K562 (cell line): ENCODE results near the gene MAML1. TPM values are rescaled to one million over a fixed set of nuclear protein-coding genes. Genes with fewer than 3 reads are reported as not detected.

Experiments used
- GABPA ChIP-seq: fragments of 200-800 bp; sonication (Bioruptor generic); conservative IDR thresholded peaks from 2 replicates; pipeline ENCODE4 v1.6.1; 2016; ENCODE audit warnings: low read depth, missing genetic modification characterization, missing compliant biosample characterization
- MYBL2 ChIP-seq, 2 experiments: fragments of 450-650 bp in 1 of 2; sonication (generic) in 1 of 2; formaldehyde crosslinking in 1 of 2; IDR thresholded peaks; 2 replicates each; pipeline versions ENCODE4 v1.6.1 to v1.8.1; 2017 to 2022; ENCODE audit warnings: borderline replicate concordance in 1 of 2, inconsistent platforms in 1 of 2, low read depth in 1 of 2, mild to moderate bottlenecking in 1 of 2, missing genetic modification reagents in 1 of 2, moderate library complexity in 1 of 2
- POLR2H ChIP-seq: IDR thresholded peaks from 2 replicates; pipeline ENCODE4 v1.6.1; 2016; ENCODE audit warnings: missing genetic modification characterization, low read depth, mild to moderate bottlenecking, control low read depth, missing compliant biosample characterization, moderate library complexity
- POLR3G ChIP-seq: IDR thresholded peaks from 2 replicates; pipeline ENCODE4 v1.6.1; 2011; ENCODE audit not compliant: insufficient read length, insufficient replicate concordance; ENCODE audit errors: extremely low read depth
- RHOXF2B ChIP-seq: fragments of 250-450 bp; sonication (Bioruptor Pico); conservative IDR thresholded peaks from 2 replicates; pipeline ENCODE4 v1.5.1; 2021
- SNRNP70 ChIP-seq: fragments of 200-400 bp; formaldehyde crosslinking; optimal IDR thresholded peaks from 2 replicates; pipeline ENCODE3; 2017; ENCODE audit warnings: low read depth, low read length
- SRF ChIP-seq, 2 experiments: fragments of 250-450, 450-650 bp in 1 of 2; sonication (Bioruptor Pico) in 1 of 2; sonication (generic) in 1 of 2; formaldehyde crosslinking; IDR thresholded peaks; 2 replicates each; pipeline versions ENCODE4 v1.5.0 to v1.5.1; 2020 to 2022; ENCODE audit warnings: mild to moderate bottlenecking in 1 of 2, missing genetic modification reagents in 1 of 2
- TARDBP ChIP-seq: fragments of 450-650 bp; IDR thresholded peaks from 2 replicates; pipeline ENCODE4 v1.6.1; 2016
- TEAD4 ChIP-seq, 2 experiments: sonication (generic) in 1 of 2; formaldehyde crosslinking in 1 of 2; IDR thresholded peaks; 2 replicates each; pipeline versions ENCODE4 v1.6.1 to v1.8.0; 2012 to 2022; ENCODE audit warnings: borderline replicate concordance in 1 of 2, inconsistent platforms in 1 of 2, low read length in 1 of 2, mild to moderate bottlenecking in 1 of 2, missing genetic modification reagents in 1 of 2
- TOE1 ChIP-seq, 2 experiments: fragments of 450-650 bp in 1 of 2; sonication (generic) in 1 of 2; formaldehyde crosslinking in 1 of 2; IDR thresholded peaks; 2 replicates each; pipeline versions ENCODE4 v1.7.1 to v1.8.0; 2016 to 2022; ENCODE audit warnings: borderline replicate concordance in 2 of 2, mild to moderate bottlenecking in 2 of 2, antibody characterized with exemption in 1 of 2, inconsistent platforms in 1 of 2, low read depth in 1 of 2, missing genetic modification reagents in 1 of 2, moderate library complexity in 1 of 2
- ZC3H8 ChIP-seq: fragments of 450-650 bp; IDR thresholded peaks from 2 replicates; pipeline ENCODE4 v1.6.1; 2017
- ZNF184 ChIP-seq: sonication (generic); formaldehyde crosslinking; IDR thresholded peaks from 2 replicates; pipeline ENCODE4 v1.5.0; 2020; ENCODE audit warnings: missing genetic modification reagents
- ZNF766 ChIP-seq: fragments of 200-800 bp; sonication (Bioruptor generic); conservative IDR thresholded peaks from 2 replicates; pipeline ENCODE4 v1.6.1; 2016; ENCODE audit warnings: missing genetic modification characterization, missing compliant biosample characterization
- polyA plus RNA-seq, 8 experiments: library from polyadenylated mRNA; depleted of rRNA in 4 of 8; stranded (reverse) in 5 of 8; unstranded in 3 of 8; fragments of >200 nt; fragmentation: Nextera tagmentation in 2 of 8; fragmentation: Illumina TruSeq in 1 of 8; extraction: Ambion mirVana in 2 of 8; extraction: Trizol in 1 of 8; gene quantifications; 2 replicates each; pipeline versions ENCODE4 v1.2.1 to v1.2.3, GENCODE V29; 2011 to 2014; ENCODE audit warnings: inconsistent platforms in 1 of 8, missing spikeins in 1 of 8
- total RNA-seq, 7 experiments: library from RNA; depleted of rRNA in 6 of 7; stranded (reverse); fragments of >200 nt in 6 of 7; fragmentation: Illumina TruSeq in 2 of 7; extraction: Trizol in 2 of 7; gene quantifications; 2 replicates each; pipeline versions ENCODE4 v1.2.1 to v1.2.3, GENCODE V29; 2011 to 2021; ENCODE audit warnings: low replicate concordance in 1 of 7
- TF ChIP-seq, protein P1 (sequence below): fragments of 250-450 bp; sonication (Bioruptor Pico); IDR thresholded peaks from 2 replicates; pipeline ENCODE4 v1.9.0; 2021; ENCODE audit warnings: mild to moderate bottlenecking
- TF ChIP-seq, protein P2 (sequence below), 2 experiments: fragments of 450-650 bp; IDR thresholded peaks; 2 replicates each; pipeline ENCODE4 v1.6.1; 2016; ENCODE audit warnings: mild to moderate bottlenecking in 2 of 2, borderline replicate concordance in 1 of 2, low read depth in 1 of 2, moderate library complexity in 1 of 2
- TF ChIP-seq, protein P3 (sequence below): fragments of 250-450 bp; sonication (Bioruptor Pico); IDR thresholded peaks from 2 replicates; pipeline ENCODE4 v1.5.0; 2021

MAML1 gene
- total and polyA plus RNA-seq, 9 of the 15 experiments (the other 6 are each of a cell fraction or from before 2014, with no cell fraction given), result 0.32 to 18.4 (median 7.0) TPM

- TF ChIP-seq GABPA (tag), result peak; percentile 85
- no peak for TF ChIP-seq MYBL2 (IDR thresholded peaks at IDR 0.05; ENCODE audit: low read depth)
- TF ChIP-seq MYBL2 (CRISPR knock-in tag; IDR thresholded peaks at IDR 0.05; ENCODE audit: borderline replicate concordance), result no peak
- TF ChIP-seq RHOXF2B (CRISPR knock-in tag), result 0 out of 2 replicates have a peak, but pooled peaks have one; percentile 41
- no peak for TF ChIP-seq SNRNP70
- TF ChIP-seq, protein P1, sequence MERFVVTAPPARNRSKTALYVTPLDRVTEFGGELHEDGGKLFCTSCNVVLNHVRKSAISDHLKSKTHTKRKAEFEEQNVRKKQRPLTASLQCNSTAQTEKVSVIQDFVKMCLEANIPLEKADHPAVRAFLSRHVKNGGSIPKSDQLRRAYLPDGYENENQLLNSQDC (CRISPR knock-in tag), result no peak
- TF ChIP-seq TOE1 (IDR thresholded peaks at IDR 0.05; ENCODE audit: borderline replicate concordance), result 0 out of 2 replicates have a peak, but pooled peaks have one; percentile 15
- TF ChIP-seq TOE1 (CRISPR knock-in tag; IDR thresholded peaks at IDR 0.05; ENCODE audit: borderline replicate concordance, low read depth), result no peak
- TF ChIP-seq POLR2H (tag), result peak; percentile 88
- no peak for TF ChIP-seq TARDBP
- no peak for TF ChIP-seq ZNF184 (CRISPR knock-in tag)
- TF ChIP-seq SRF (CRISPR knock-in tag; IDR thresholded peaks at IDR 0.05), result peak in 1 of 2 experiments; percentile 10; a peak in 1 of 4 replicates
- no peak for TF ChIP-seq ZC3H8
- peak; percentile 77 for TF ChIP-seq TEAD4 (IDR thresholded peaks at IDR 0.05; ENCODE audit: low read length)
- no peak for TF ChIP-seq TEAD4 (CRISPR knock-in tag; IDR thresholded peaks at IDR 0.05; ENCODE audit: borderline replicate concordance)
- peak; percentile 15; the same call in 1 of the 2 replicates for TF ChIP-seq ZNF766 (CRISPR knock-in tag)
- no peak for TF ChIP-seq POLR3G
- TF ChIP-seq, protein P2, sequence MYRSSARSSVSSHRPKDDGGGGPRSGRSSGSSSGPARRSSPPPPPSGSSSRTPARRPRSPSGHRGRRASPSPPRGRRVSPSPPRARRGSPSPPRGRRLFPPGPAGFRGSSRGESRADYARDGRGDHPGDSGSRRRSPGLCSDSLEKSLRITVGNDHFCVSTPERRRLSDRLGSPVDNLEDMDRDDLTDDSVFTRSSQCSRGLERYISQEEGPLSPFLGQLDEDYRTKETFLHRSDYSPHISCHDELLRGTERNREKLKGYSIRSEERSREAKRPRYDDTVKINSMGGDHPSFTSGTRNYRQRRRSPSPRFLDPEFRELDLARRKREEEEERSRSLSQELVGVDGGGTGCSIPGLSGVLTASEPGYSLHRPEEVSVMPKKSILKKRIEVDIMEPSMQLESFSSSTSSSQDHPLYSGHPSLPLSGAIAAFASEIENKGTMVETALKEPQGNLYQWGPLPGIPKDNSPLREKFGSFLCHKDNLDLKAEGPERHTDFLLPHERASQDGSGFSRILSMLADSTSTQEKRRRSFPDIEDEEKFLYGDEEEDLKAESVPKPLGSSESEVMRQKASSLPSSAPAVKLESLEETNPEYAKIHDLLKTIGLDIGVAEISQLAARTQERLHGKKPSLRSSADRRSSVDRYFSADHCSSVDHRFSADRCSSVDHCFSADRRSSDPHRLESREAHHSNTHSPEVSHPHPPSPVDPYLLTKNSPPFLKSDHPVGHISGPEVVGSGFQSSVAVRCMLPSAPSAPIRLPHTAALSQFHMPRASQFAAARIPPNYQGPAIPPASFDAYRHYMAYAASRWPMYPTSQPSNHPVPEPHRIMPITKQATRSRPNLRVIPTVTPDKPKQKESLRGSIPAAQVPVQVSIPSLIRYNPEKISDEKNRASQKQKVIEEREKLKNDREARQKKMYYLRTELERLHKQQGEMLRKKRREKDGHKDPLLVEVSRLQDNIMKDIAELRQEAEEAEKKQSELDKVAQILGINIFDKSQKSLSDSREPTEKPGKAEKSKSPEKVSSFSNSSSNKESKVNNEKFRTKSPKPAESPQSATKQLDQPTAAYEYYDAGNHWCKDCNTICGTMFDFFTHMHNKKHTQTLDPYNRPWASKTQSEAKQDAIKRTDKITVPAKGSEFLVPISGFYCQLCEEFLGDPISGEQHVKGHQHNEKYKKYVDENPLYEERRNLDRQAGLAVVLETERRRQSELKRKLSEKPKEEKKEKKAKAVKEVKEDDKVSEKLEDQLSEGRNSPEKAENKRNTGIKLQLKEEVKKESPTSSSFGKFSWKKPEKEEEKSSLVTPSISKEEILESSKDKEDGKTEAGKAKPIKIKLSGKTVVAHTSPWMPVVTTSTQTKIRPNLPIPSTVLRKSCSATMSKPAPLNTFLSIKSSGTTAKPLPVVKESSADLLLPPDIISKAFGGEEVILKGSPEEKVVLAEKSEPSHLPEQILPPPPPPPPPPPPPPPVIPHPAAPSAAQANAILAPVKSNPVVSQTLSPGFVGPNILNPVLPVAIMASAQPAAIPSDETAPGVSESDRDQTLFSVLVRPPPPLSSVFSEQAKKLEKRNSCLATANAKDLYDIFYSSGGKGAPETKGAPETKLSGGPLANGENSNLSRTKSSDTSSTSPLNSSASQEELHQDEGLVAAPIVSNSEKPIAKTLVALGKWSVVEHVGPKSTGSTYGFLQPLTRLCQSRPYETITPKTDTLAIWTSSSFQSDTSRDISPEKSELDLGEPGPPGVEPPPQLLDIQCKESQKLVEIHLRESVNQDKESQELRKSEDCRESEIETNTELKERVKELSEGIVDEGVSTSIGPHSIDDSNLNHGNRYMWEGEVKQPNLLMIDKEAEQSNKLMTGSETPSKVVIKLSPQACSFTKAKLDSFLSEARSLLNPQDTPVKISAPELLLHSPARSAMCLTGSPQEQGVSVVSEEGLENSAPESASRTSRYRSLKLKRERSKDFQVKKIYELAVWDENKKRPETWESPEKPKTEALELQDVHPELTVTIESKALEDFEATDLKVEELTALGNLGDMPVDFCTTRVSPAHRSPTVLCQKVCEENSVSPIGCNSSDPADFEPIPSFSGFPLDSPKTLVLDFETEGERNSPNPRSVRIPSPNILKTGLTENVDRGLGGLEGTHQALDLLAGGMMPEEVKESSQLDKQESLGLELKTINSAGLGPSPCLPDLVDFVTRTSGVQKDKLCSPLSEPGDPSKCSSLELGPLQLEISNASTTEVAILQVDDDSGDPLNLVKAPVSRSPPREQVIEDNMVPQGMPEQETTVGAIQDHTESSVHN (IDR thresholded peaks at IDR 0.05; ENCODE audit: borderline replicate concordance in 1 of 2, low read depth in 1 of 2), result 0 out of 4 replicates have a peak, but pooled peaks of 1 of the 2 experiments have one; percentile 15
- TF ChIP-seq, protein P3, sequence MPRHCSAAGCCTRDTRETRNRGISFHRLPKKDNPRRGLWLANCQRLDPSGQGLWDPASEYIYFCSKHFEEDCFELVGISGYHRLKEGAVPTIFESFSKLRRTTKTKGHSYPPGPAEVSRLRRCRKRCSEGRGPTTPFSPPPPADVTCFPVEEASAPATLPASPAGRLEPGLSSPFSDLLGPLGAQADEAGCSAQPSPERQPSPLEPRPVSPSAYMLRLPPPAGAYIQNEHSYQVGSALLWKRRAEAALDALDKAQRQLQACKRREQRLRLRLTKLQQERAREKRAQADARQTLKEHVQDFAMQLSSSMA, result no peak
Observed at GRCh38 chr5:179697993-179698934, 34.4 kb upstream of the MAML1 start (continued).
